T-helper 22 cell (primary cell): Measurements from ENCODE around the gene RUNX2.

Experiments used
- DNase-seq: peaks from one replicate; pipeline ENCODE4 v3.0.0-alpha.2; 2020; ENCODE audit warnings: low read depth

The RUNX2 gene

GRCh38 chr6:45415788-45416518 is 87.8 kb downstream of the RUNX2 start:
- DNase-seq: no peak

GRCh38 chr6:45416700-45417099 is 88.6 kb downstream of the RUNX2 start:
- DNase-seq: no peak

- DNase-seq: no peak
Measured at GRCh38 chr6:45417436-45417835, 89.3 kb downstream of the RUNX2 start.

- DNase-seq: peak; percentile 30
Measured at GRCh38 chr6:45419571-45420082, 91.5 kb downstream of the RUNX2 start.

GRCh38 chr6:45420083-45420908 is 92.2 kb downstream of the RUNX2 start:
- DNase-seq: peak; percentile 69

- DNase-seq: no peak
Measured at GRCh38 chr6:45420909-45421708, 93.0 kb downstream of the RUNX2 start.

- DNase-seq: peak; percentile 36
Measured at GRCh38 chr6:45421709-45422502, 93.8 kb downstream of the RUNX2 start.

- DNase-seq: peak; percentile 60
Measured at GRCh38 chr6:45422503-45423110, 94.5 kb downstream of the RUNX2 start.

GRCh38 chr6:45423111-45423823 is 95.1 kb downstream of the RUNX2 start:
- no peak for DNase-seq

GRCh38 chr6:45423824-45424450 is 95.8 kb downstream of the RUNX2 start:
- DNase-seq: no peak

- DNase-seq: no peak
Measured at GRCh38 chr6:45424451-45424861, 96.3 kb downstream of the RUNX2 start.

- no peak for DNase-seq
Measured at GRCh38 chr6:45426251-45426650, 98.1 kb downstream of the RUNX2 start.

- DNase-seq: no peak
Measured at GRCh38 chr6:45427726-45428125, 99.6 kb downstream of the RUNX2 start.

- no peak for DNase-seq
Measured at GRCh38 chr6:45428727-45429126, 100.6 kb downstream of the RUNX2 start.

GRCh38 chr6:45430590-45431202 is 102.6 kb downstream of the RUNX2 start:
- DNase-seq: no peak

GRCh38 chr6:45431317-45432065 is 103.4 kb downstream of the RUNX2 start:
- DNase-seq: no peak

- no peak for DNase-seq
Measured at GRCh38 chr6:45432977-45433376, 104.8 kb downstream of the RUNX2 start.

GRCh38 chr6:45433533-45434380 is 105.6 kb downstream of the RUNX2 start:
- no peak for DNase-seq
